GM13976 (cell line): ENCODE results near the gene IDE.

Experiments
- DNase-seq: peaks from one replicate; pipeline ENCODE4 v3.0.0; 2012; ENCODE audit warnings: low spot score
- CTCF ChIP-seq: IDR thresholded peaks from 2 replicates; pipeline ENCODE4 v1.5.1; 2012; ENCODE audit warnings: borderline replicate concordance, mild to moderate bottlenecking; ENCODE audit not compliant: insufficient read depth; ENCODE audit errors: extremely low read depth, missing control alignments, control extremely low read depth
- in situ Hi-C: fragments of 300-500 bp; cut with MboI; formaldehyde crosslinking; loops from one replicate; pipeline ENCODE4 v1.12.0; 2022; ENCODE audit warnings: low sequenced_read_pairs, mixed read lengths, inconsistent platforms; ENCODE audit not compliant: unreplicated experiment

IDE gene

DNA sequence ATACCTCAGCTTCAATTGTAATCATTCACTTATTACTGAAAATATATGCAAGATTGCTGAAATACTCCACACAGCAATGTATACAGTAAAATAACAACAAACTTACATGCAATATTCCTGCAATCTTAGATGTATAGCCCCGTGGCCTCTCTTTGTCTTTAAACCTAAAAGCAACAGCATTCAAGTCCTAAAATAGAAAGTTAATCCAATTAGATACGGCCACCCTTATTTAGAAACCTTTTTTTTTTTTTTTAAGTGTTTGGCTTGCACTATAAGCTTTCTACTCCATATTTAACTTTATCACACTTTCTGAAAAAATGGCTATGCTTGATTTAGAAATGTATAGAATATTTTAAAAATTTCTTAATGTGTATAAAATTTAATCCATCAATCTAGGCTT lies 67.6 kb downstream of the IDE start:
- TF ChIP-seq CTCF: no peak
- DNase-seq: no peak
- in situ Hi-C loops: no loop called here

- in situ Hi-C loops: no loop called here
- TF ChIP-seq CTCF: no peak
- DNase-seq: no peak
Observed at GRCh38 chr10:92505044-92505443, 68.8 kb downstream of the IDE start.

DNA sequence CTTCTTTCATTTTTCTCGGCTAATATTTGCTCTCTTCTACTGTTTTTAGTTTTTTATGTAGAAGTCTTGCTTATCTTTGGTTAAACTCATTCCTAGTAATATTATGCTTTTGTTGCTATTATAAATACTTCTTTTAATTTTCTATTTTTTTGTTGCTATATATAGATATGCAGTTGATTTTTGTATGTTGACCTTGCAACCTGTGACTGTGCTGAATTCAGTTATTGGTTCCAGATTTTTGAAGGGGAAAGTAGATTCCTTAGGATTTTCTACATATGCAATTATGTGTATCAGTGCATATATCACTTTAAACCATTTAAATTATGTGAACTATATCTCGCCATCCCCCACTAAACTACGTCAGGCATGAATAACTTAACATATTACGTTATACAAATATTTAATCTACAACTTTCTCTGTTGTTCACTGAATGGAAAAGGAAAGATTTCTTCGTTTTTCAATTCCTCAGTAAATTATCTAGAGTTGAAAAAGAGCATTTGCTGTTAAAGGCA lies 71.5 kb downstream of the IDE start:
- TF ChIP-seq CTCF: no peak
- in situ Hi-C loops: no loop called here
- no peak for DNase-seq

DNA sequence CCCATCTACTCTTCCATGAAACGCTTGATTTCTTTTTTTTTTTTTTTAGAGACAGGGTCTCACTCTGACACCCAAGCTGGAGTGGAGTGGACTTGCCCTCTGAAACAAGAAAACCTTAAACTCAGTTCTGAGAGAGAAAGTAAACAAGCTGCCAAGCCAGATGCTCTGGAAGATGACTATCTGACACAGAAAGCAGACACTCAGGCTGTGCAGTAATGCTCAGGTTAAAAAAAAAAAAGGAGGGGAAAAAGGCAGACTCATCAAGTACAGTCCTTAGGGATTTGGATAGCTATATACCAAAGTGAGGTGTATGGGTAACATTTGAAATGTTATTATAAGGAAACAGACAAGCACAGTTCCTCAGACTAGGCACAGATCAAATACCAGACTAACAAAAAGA lies 80.5 kb downstream of the IDE start:
- in situ Hi-C loops: no loop called here
- no peak for DNase-seq
- no peak for TF ChIP-seq CTCF

- in situ Hi-C loops: no loop called here
- no peak for TF ChIP-seq CTCF
Observed at GRCh38 chr10:92492748-92493240, 81.1 kb downstream of the IDE start.

DNA sequence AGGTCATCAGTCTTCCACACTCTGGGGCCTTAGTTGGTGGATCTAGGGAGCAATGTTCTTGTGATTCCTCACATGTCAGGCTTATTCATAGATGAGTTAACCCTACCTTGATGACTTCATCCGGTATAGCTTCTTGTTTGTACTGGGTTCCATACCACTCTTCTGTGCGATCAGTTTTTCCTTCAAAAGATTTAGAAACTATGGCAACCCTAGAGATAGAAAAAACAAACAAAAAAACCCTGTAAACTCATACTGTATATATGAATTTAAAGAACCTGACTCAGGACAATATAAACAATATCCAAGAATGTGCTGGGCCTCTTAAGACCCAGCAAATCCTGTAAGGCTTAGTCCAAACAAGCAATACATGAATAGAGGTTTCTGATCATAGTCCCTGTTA lies 83.5 kb downstream of the IDE start:
- no peak for TF ChIP-seq CTCF
- in situ Hi-C loops: no loop called here
- DNase-seq: no peak

More at GRCh38 chr10:92492748-92493240, 81.1 kb downstream of the IDE start:
- DNase-seq: no peak
